HL-60 (cell line): ENCODE results near the gene MYO5B.

ENCODE experiments used
- POLR2AphosphoS5 ChIP-seq: IDR thresholded peaks from 2 replicates; pipeline ENCODE4 v1.6.1; 2012; ENCODE audit warnings: low read depth
- TF ChIP-seq, protein P1 (sequence below): IDR thresholded peaks from 2 replicates; pipeline ENCODE4 v1.6.1; 2012; ENCODE audit warnings: low read depth; ENCODE audit not compliant: insufficient replicate concordance
- TF ChIP-seq, protein P2 (sequence below): IDR thresholded peaks from one replicate; pipeline ENCODE4 v1.5.1; 2011; ENCODE audit warnings: low read length, control low read depth, inconsistent platforms; ENCODE audit not compliant: insufficient read depth

DNA sequence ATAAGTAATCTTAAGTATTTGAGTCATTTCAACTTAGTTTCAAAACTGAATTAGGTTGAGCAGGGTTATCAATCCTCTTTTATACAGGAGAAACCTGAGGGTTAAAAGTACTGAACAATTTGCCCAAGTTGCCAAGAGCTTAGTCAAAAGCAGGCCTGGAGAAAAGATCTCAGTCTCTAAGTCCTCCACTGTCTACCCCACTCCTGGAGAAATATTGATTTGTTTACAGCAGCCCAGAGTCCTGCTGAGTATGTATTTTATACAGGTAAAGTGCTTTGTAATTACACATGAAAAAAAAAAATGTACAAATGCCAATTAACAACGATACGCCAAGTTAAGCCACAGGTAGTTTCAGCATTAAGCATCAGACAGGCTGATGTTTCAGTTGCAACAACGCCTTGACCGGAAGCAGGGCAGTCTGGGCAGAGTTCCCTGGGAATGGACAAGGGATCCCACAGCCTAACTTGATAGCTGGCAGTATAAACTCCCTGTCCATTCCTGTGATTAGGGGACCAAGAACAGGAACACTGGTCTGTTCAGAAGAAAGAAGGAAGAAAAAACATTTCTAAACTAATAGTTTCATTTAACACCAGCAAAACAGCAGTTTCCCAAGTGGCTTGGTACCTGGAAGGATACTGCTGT is 132.9 kb downstream of the MYO5B start:
- TF ChIP-seq, protein P1, sequence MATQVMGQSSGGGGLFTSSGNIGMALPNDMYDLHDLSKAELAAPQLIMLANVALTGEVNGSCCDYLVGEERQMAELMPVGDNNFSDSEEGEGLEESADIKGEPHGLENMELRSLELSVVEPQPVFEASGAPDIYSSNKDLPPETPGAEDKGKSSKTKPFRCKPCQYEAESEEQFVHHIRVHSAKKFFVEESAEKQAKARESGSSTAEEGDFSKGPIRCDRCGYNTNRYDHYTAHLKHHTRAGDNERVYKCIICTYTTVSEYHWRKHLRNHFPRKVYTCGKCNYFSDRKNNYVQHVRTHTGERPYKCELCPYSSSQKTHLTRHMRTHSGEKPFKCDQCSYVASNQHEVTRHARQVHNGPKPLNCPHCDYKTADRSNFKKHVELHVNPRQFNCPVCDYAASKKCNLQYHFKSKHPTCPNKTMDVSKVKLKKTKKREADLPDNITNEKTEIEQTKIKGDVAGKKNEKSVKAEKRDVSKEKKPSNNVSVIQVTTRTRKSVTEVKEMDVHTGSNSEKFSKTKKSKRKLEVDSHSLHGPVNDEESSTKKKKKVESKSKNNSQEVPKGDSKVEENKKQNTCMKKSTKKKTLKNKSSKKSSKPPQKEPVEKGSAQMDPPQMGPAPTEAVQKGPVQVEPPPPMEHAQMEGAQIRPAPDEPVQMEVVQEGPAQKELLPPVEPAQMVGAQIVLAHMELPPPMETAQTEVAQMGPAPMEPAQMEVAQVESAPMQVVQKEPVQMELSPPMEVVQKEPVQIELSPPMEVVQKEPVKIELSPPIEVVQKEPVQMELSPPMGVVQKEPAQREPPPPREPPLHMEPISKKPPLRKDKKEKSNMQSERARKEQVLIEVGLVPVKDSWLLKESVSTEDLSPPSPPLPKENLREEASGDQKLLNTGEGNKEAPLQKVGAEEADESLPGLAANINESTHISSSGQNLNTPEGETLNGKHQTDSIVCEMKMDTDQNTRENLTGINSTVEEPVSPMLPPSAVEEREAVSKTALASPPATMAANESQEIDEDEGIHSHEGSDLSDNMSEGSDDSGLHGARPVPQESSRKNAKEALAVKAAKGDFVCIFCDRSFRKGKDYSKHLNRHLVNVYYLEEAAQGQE: no peak
- TF ChIP-seq, protein P2, sequence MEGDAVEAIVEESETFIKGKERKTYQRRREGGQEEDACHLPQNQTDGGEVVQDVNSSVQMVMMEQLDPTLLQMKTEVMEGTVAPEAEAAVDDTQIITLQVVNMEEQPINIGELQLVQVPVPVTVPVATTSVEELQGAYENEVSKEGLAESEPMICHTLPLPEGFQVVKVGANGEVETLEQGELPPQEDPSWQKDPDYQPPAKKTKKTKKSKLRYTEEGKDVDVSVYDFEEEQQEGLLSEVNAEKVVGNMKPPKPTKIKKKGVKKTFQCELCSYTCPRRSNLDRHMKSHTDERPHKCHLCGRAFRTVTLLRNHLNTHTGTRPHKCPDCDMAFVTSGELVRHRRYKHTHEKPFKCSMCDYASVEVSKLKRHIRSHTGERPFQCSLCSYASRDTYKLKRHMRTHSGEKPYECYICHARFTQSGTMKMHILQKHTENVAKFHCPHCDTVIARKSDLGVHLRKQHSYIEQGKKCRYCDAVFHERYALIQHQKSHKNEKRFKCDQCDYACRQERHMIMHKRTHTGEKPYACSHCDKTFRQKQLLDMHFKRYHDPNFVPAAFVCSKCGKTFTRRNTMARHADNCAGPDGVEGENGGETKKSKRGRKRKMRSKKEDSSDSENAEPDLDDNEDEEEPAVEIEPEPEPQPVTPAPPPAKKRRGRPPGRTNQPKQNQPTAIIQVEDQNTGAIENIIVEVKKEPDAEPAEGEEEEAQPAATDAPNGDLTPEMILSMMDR: no peak
- no peak for TF ChIP-seq POLR2AphosphoS5
